NT2/D1 (cell line): ENCODE data around the gene MED16.

Source experiments
- SUZ12 ChIP-seq: IDR thresholded peaks from 2 replicates; pipeline ENCODE4 v1.6.1; 2011; ENCODE audit not compliant: insufficient read length, insufficient read depth; ENCODE audit errors: extremely low read depth
- YY1 ChIP-seq: IDR thresholded peaks from 2 replicates; pipeline ENCODE4 v1.6.1; 2011; ENCODE audit not compliant: insufficient read length, insufficient read depth
- ZNF274 ChIP-seq: IDR thresholded peaks from 2 replicates; pipeline ENCODE4 v1.6.1; 2011; ENCODE audit warnings: mild to moderate bottlenecking, low read depth, low read length

- TF ChIP-seq ZNF274, result no peak
- TF ChIP-seq SUZ12, result no peak
- no peak for TF ChIP-seq YY1
Measured at GRCh38 chr19:928471-929202, 35.6 kb upstream of the MED16 start.
